Body of pancreas (tissue), 4 donors: ENCODE results near the gene C9orf72.

ENCODE experiments used
- POLR2A ChIP-seq, 3 donors: fragments of 450-650 bp; IDR thresholded peaks; one replicate each; pipeline ENCODE4 v1.6.1; 2016; ENCODE audit warnings: antibody characterized with exemption in 3 of 3, mild to moderate bottlenecking in 2 of 3
- TF ChIP-seq, protein P1 (sequence below), 7 experiments: fragments of 450-650 bp in 4 of 7; fragments of 200-600 bp in 3 of 7; sonication (generic) in 3 of 7; IDR thresholded peaks; one replicate each; pipeline ENCODE4 v1.5.1; 2016 to 2019; ENCODE audit warnings: antibody characterized with exemption in 7 of 7

- TF ChIP-seq POLR2A (IDR thresholded peaks at IDR 0.05) = no peak
- TF ChIP-seq, protein P1, sequence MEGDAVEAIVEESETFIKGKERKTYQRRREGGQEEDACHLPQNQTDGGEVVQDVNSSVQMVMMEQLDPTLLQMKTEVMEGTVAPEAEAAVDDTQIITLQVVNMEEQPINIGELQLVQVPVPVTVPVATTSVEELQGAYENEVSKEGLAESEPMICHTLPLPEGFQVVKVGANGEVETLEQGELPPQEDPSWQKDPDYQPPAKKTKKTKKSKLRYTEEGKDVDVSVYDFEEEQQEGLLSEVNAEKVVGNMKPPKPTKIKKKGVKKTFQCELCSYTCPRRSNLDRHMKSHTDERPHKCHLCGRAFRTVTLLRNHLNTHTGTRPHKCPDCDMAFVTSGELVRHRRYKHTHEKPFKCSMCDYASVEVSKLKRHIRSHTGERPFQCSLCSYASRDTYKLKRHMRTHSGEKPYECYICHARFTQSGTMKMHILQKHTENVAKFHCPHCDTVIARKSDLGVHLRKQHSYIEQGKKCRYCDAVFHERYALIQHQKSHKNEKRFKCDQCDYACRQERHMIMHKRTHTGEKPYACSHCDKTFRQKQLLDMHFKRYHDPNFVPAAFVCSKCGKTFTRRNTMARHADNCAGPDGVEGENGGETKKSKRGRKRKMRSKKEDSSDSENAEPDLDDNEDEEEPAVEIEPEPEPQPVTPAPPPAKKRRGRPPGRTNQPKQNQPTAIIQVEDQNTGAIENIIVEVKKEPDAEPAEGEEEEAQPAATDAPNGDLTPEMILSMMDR (IDR thresholded peaks at IDR 0.05) = no peak
Observed at GRCh38 chr9:27503623-27504022, 69.7 kb downstream of the C9orf72 start.
